G401.6 (cell line): ENCODE results near the gene OR52E2.
"Not testable (repeated sequence)": the region's sequence is repeated elsewhere in the genome, so short reads cannot be mapped to it uniquely, and the experiment has no call there.

Experiments used
- FAIRE-seq: peaks from 2 replicates; lab custom pipeline; 2012; peaks lifted over from hg19 to GRCh38; lab: Jason Lieb, UNC

OR52E2 gene

DNA sequence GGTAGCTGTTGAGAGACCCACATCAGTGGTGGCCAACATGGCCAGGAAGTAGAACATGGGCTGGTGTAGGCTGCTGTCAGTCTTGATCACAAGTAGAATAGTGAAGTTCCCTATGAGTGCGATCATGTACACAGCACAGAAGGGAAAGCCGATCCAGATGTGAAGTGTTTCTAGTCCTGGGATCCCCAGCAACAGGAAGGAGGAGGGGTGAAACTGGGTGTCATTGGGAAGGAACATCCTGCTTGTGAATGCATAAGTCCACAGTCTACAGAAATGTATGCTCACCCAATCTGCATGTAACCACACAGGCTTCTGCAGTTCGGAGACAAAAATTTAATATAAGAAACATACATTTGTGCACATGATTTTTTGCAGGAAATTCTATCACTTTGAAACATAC lies at the start of gene OR52E2:
Gene OR52E2, minus strand, starts transcription at position 237 of the 400 bp plus-strand sequence. Its CDS starts 0 bp downstream, at position 237.
- no peak for FAIRE-seq

DNA sequence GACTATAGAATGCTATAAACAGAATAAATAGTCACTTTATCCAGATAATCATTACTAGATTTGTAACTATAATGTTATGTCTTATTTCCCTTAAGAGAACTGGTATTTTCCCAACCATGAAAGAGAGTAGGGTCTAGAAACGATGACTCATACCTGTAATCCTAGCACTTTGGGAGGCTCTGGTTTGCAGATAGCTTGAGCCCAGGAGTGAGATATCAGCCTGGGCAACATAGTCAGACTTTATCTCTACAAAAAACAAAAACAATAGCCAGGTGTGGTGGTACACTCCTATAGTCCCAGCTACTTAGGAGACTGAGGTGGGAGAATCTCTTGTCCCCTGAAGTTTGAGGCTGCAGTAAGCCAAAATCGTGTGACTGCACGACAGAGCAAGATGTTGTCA lies 47.9 kb upstream of the OR52E2 start:
- FAIRE-seq: no peak

DNA sequence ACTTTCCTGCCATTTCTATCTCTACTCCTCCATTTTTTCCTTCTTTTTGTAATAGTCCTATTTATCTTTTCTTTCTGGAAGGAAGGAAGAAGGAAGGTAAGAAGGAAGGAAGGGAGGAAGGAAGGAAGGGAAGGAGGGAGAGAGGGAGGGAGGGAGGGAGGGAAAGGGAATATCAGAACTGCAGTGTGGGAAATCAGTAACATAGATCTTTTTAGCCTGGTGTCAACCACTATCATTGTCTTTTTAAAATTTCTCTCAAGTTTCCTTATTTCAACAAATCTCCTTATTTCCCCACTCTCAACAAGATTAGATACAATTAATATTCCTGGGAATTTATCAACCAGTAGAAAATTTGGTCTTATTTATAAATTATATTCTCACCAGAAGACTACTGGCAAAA lies 43.6 kb upstream of the OR52E2 start:
- no peak for FAIRE-seq

DNA sequence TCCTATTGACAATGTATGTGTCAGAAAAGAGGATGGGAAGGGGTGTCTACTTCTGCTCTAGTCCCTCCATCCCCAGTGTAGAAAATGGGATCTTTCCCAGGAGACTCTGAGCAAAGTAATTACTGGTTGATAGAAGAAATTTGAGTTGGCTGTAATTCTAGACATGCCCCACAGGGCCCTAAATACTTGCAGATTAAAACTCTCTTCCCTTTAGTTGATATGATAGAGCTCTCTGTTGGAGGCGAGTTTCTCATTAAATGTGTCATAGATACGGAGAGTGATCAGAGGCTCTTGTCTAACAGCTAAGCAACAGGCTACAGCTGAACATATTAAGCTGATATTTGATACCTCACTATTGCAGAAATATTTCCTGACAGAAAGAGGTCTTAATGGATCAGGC lies 42.8 kb upstream of the OR52E2 start:
- FAIRE-seq: no peak

DNA sequence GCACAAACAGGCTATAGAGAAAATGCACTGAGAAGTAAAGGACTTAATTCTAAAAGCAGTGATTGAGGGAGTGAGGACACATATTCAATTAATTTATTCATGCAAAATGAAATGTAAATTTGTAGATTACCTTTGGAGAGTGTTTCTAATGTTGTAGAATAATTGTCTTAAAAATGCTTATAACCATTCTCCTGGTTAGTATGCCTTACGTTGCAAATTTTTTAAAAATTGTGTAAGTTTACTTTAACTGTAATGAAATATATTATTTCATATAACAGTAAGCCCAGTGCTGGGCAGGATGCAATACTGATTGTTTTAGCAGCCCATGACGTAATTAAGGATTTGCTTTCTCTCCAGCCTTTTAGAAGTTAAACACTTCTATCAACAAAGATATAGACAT lies 36.6 kb upstream of the OR52E2 start:
- FAIRE-seq: no peak

DNA sequence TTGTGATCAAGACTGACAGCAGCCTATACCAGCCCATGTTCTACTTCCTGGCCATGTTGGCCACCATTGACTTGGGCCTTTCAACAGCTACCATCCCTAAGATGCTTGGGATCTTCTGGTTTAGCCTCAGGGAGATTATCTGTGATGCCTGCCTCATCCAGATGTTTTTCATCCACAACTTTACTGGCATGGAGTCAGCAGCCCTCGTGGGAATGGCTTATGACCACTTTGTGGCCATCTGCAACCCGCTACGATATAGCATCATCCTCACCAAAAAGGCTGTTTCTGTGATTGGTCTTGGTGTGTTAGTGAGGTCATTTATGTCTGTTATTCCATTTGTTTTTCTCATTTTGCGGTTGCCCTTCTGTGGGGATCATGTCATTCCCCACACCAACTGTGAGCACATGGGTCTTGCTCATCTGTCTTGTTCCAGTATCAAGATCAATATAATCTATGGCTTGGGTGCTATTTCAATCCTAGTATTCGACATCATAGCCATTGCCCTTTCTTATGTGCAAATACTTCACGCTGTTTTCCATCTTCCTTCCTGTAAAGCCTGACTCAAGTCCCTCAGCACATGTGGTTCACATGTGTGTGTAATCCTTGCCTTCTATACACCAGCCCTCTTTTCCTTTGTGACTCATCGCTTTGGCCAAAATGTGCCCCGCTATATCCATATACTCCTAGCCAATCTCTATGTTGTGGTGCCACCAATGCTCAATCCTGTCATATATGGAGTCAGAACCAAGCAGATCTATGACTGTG lies 33.6 kb upstream of the OR52E2 start:
- FAIRE-seq: no peak

DNA sequence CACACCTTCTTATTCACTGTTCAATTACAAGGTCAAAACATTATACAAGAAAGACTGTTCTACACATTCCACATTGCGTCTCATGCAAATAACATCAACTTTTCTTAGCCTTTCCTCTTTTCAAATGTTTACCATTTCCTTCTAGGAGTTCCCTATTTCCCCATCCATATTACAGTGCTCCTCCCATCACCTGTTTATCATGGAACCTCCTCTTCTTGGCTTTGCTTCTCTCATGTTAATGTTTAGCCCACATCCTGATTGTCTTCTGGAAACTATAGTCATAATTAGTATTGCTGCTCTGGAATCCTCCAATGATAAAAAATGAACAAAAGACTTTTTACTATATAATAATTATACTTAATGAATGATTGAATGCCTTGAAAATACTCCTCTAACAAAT lies 31.2 kb upstream of the OR52E2 start:
- FAIRE-seq: no peak

DNA sequence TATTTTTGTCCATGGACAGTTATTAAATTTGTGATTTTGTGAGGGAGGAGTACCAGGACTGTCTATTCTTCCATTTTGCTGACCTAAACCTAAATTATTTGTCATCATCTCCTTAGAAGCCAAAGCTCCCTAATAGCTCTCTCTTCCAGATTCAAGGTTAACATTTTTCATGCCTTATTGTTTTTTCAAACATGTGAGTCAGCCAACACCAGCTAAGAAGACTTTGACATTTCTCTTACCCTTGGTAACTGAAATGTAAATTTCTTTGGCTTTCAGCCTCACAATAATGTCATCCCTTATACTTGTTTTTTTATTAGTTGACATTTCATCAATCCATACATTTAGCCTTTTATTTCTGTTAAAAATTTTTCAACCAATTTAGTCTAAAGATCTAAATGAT lies 29.1 kb upstream of the OR52E2 start:
- no peak for FAIRE-seq

DNA sequence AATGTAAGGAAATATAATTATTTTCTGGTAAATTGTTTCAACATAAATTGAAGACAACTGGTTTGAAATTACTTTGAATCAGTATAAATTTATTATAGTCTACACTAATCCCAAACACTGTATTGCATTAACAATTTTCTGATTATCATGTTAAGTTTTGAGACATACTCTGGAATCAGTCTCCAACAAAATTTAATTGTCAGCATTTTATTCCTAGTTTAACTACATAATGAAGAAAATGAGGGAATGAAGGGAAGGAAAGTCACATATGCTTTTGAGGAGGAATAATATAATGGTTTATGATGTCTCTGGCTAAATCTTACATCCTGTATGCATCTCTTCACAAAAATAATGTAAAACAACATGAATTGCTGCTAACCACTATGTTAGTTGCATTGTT lies 24.2 kb upstream of the OR52E2 start:
- FAIRE-seq: no peak

DNA sequence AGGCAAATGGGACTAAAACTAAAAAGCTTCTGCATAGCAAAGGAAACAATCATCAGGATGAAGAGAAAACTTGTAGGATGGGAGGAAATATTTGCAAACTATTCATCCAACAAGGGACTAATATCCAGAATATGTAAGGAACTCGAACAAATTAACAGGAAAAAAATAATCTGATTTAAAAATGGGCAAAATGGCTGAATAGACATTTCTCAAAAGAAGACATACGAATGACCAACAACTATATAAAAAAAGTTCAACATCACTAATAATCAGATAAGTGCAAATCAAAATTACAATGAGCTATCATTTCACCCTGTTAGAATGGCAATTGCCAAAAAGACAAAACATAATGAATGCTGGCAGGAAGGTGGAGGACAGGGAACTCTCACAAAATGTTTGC lies 22.0 kb upstream of the OR52E2 start:
- FAIRE-seq: no peak

DNA sequence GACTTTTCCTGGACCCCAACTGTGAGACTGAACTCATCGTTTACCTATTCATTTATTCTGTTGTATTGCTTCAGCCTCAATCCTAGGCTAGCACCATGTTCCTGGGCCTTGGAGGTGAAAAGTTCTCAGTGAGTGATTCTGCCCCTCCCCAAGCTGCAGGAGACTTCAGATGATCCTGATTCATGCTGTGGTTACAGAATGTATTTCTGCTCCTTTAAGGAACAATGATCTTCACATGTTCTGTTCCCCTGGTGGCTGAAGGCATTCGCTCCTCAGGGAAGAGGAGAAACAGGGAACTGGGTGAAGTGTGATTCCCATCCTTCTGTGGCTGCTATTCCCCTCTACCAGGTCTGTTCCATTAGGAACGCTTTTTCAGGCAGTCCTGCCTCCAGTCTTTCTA lies 12.4 kb upstream of the OR52E2 start:
- FAIRE-seq: no peak

DNA sequence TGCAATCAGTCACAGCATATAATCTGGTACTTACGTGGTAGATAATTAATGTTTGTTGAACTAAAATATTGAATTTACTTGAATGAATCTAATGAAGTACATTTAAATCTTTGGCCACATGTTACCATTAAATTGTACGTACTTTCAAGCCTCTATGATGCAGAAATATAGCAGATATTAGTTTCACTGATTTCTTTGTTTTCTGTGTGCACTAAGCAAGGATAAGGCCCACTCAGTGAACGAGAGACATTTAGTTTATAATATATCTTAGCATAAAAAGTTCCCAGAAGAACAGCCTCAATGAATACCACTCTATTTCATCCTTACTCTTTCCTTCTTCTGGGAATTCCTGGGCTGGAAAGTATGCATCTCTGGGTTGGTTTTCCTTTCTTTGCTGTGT lies 9.8 kb upstream of the OR52E2 start, which contains the start of gene OR52E1:
Gene OR52E1, plus strand, starts transcription at position 301 of the 400 bp plus-strand sequence.
- FAIRE-seq: no peak

DNA sequence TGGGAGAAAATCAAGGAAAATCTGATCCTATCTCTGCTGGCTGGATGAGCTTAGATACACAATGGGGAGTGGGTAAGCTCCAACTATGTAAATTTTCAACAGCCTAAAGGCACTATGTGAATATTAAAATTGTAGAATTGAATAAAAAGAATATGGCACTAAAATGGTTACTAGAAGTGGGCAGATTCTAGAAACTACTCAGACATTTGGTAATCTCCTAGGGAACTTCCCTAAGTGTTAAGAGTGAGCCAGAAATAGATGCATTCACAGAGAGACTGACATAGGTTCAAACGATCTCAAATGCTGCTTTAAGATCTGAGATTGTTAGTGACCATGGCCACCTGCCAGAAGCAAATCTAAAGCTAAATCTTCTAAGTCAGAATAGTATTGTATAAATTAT lies 5.6 kb upstream of the OR52E2 start:
- no peak for FAIRE-seq

DNA sequence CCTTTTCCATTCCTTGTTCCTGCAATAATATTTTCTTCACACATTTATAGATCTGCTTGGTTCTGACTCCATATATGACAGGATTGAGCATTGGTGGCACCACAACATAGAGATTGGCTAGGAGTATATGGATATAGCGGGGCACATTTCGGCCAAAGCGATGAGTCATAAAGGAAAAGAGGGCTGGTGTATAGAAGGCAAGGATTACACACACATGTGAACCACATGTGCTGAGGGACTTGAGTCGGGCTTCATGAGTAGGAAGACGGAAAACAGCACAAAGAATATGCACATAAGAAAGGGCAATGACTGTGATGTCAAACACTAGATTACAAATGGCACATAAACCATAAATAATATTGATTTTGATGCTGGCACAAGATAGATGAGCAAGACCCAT lies 748 bp downstream of the OR52E2 start:
- FAIRE-seq: not testable (repeated sequence)

DNA sequence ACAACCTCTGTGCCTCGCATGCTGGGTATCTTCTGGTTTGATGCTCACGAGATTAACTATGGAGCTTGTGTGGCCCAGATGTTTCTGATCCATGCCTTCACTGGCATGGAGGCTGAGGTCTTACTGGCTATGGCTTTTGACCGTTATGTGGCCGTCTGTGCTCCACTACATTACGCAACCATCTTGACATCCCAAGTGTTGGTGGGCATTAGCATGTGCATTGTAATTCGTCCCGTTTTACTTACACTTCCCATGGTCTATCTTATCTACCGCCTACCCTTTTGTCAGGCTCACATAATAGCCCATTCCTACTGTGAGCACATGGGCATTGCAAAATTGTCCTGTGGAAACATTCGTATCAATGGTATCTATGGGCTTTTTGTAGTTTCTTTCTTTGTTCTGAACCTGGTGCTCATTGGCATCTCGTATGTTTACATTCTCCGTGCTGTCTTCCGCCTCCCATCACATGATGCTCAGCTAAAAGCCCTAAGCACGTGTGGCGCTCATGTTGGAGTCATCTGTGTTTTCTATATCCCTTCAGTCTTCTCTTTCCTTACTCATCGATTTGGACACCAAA lies 12.6 kb downstream of the OR52E2 start:
- no peak for FAIRE-seq

DNA sequence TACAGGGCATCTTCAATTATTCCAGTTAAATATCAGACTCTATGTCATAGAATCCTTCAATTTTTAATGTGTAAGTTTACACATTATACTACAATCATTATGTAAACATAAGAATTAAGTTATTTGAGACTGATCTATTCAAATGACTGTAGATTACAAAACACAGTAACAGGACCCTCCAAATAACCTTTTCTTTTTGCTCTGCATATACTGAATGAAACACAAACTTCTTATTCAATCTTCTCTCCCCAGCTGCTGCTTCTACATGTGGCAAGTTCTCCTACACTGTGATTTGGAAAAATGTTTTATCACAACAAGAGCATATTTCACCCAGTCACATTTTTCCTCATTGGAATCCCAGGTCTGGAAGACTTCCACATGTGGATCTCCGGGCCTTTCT lies 13.2 kb downstream of the OR52E2 start, which contains the start of gene OR52J3:
Gene OR52J3, plus strand, starts transcription at position 301 of the 400 bp plus-strand sequence. Its CDS starts 0 bp downstream, at position 301.
- no peak for FAIRE-seq

DNA sequence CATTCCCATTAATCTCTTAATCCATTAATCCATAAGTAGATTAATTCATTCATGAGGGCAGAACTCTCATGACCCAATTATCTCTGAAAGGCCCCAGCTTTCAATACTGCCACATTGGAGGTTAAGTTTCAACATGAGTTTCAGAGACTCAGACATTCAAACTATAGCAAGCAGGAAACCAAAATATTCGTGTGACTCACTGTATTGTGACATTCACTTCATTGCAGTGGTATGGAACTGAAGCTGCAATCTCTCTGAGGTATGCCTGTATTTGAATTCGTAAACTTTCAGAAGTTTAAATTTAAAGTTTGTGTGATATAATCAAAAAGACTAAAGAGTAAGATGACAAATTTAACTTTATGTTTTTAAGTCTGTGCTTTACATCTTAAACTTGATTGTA lies 16.0 kb downstream of the OR52E2 start:
- FAIRE-seq: no peak

DNA sequence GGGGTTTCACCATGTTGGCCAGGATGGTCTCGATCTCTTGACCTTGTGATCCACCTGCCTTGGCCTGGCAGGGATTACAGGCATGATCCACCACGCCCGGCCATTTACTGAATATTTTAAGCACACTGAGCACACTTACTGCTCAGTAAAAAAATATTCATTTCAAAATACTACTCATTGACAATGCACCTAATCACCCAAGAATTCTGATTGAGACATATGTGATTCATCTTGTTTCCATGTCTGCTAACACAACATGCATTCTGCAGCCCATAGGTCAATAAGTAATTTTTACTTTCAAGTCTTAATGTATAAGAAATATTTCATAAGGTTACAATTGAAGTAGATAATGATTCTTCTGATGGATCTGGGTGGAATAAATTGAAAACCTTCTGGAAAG lies 17.3 kb downstream of the OR52E2 start:
- no peak for FAIRE-seq

DNA sequence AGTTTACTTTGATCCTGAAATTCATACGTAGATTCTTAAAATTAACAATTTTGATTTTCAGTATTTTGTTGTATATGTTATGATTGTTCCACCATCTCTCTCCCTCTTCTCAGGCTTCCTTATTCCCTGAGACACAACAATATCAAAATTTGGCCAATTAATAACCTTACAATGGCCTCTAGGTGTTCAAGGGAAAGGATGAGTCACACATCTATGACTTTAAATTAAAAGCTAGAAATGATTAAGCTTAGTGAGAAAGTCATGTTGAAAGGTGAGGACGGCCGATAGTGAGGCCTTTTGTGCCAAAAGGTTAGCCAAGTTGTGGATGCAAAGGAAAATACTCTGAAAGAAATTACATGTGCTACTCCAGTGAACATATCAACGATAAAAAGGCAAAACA lies 18.6 kb downstream of the OR52E2 start:
- no peak for FAIRE-seq

DNA sequence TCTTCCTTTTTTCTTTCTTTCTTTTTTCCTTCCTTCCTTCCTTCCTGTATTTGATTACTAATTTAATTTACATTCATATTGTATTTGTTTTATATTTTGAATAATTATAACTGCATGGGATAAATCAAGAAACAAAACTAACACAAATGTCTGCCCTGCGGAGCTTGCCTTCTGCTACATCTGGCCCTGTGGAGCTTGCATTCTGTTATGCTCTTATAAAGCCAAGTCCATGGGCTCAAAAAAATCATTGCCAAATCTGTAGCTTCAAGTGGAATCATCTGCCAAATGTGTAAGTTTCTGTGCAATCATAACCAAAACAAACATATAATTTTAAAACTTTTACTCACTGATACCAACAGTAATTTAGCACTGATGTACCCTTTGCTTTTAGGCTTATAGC lies 21.1 kb downstream of the OR52E2 start:
- FAIRE-seq: no peak

DNA sequence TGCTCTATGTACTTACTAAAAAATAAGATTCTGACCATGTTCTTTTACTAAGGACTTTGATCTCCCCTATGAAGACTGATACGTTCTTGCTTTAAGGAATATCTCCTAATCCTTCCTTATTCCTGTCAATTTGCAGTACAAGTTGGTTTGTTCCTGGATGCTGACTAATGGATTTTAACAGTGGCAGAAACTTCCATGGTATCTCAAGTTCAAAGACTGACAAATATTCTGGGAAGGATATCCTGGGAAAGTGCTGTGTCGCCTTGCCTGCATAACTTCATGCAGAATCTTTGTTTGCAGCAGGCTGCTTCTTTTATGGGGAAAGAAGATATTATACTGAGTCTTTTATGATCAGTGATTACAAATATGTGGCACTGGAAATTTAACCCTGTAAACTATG lies 21.5 kb downstream of the OR52E2 start:
- FAIRE-seq: no peak

DNA sequence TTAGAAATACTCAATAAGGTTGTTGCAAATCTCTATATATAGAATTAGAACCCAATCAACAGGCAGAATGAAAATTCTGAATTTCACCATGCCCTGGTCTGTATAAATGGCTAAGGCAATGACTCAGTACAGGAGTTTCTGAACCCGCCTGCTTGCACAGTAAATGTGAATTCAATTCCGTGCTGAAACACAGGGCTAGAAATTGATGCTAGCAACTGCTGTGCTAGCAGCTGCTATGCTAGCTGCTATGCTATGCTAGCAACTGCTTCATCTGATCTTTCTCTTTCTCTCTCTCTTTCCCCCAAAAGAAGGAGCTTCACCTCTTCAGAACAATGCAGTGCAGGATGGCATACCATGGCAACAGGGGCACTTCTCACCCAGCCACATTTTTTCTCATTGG lies 22.8 kb downstream of the OR52E2 start:
- FAIRE-seq: no peak

DNA sequence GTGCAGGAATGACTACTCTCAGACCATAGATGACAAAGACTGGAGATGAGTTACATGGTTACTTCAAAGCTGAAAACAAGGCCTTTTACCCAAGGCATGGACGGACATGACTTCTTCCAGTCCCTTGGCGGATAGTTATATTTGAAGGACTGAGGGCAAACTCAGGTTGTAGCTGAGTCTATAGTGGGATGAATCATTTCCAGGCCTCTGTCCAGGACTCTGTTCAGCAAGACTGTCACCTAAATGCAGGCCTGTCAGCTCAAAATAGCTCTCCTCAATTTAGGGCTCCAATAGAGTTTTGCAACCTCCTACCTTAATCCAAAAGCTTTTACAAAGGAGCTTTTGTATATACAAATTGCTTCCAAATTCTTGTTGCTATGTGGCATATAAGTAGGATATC lies 37.4 kb downstream of the OR52E2 start:
- no peak for FAIRE-seq

DNA sequence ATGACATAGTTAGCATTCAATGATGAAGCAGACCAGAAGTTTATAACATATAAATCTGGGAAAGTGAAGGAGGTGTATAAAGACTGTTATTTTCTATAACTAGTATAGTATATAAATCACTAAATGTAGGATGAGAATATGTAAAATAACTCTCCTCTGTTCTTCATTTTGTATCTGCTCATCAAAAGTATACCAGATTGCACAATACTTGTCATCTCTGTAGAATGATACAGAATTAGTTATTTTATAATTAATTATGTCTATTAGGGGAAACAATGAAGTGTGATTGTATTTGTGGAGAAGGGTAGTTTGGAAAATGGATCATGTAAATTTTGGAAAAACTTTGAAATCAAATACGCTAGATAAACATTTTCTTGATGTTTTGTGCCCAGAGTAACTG lies 46.4 kb downstream of the OR52E2 start:
- no peak for FAIRE-seq
